HUDEP-2 (cell line): Measurements from ENCODE around the gene RASSF4.

ENCODE experiments used
- DNase-seq, 76 experiments: peaks; one replicate each; lab custom pipeline; 2025; ENCODE audit not compliant: unreplicated experiment in 76 of 76; lab: John Stamatoyannopoulos, UW

The RASSF4 gene

DNA sequence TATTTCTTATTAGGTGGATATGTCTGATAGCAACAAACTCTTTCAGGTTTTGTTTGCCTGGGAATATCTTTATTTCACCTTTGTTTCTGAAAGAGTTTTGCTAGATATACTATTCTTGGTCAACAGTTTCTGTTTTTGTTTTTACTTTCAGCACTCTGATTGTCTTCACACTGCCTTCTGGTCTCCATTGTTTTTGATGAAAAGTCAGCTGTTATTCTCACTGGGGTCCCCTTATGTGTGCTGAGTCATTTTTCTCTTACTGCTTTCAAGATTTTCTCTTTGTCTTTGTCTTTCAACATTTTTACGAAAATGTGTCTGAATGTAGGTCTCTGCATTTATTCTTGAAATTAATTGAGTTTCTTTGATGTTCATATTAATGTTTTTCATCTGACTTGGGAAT, 15.2 kb upstream of the RASSF4 start:
- DNase-seq = no peak

DNA sequence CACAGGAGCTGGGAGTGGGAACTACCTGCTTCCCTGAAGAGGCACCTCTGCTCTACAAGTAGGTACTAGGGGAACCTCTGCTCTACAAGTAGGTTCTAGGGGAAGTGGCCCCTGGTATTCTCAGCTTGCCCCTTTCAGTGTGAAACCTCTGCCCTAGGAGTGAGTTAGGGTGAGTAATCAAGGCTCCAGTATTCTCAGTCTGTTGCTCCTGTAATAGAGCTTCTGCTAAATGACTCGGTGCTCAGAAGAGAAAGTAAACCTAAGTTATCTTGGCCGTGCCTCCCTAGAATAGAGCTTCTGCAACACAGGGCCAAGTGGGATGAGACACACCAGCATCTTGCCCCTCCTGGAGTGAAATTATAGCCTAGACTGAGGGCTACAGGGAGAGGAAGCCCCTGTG, 13.4 kb upstream of the RASSF4 start:
- no peak for DNase-seq

DNA sequence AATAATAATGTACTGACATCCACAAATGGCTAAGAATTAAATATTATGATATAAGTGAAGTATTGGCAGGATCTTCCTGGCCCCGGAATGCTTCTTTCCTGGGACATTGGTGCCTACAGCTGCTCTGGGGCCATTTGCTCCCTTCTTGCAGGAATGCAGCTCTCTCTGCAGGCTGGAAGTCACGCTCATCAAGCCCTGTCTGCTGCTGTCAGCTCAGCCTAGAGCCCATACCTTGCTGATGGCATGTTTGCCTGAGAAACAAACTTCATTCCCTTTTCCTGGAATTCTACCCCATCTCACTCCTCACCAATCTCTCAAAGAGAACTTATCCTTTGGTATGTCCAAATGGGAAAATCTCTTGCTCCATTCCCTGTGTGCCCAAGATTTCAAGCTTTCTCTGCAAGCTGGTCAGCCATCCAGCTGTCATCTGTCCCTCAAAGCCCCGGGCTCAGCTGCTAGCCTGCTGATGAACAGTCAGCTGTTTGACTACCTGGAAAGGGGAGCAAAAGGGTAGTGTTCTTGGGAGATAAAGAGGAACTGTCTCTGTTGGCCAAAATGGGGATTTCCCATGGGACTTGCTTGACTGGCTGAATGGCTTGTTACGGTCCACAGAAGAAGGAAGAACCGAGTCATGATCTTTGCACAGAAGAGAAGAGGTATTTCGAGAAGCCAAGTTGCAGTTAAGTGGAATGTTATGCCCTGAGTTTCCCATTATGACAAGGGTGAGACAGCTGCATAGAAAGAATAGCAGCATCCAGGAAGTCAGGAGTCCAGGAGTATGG, 12.0 kb upstream of the RASSF4 start:
- no peak for DNase-seq

DNA sequence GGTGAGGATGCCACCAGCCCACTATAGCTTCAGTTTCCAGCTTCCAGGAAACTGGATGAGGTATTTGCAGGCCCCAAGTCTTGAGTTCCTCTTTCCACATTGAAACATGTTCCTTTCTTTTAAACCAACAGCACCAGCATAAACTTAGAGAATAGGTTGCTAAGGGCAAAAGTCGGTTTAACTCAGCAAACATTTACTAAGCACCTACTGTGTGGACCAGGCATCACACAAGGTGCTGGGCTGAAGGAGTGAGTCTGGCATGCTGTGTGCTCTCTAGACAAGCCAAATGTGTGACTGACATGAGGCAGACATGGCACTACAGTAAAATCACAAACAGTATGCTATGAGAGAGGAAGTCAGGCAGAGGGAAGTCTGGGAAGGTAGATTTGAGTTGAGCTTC, 11.0 kb upstream of the RASSF4 start:
- no peak for DNase-seq

DNA sequence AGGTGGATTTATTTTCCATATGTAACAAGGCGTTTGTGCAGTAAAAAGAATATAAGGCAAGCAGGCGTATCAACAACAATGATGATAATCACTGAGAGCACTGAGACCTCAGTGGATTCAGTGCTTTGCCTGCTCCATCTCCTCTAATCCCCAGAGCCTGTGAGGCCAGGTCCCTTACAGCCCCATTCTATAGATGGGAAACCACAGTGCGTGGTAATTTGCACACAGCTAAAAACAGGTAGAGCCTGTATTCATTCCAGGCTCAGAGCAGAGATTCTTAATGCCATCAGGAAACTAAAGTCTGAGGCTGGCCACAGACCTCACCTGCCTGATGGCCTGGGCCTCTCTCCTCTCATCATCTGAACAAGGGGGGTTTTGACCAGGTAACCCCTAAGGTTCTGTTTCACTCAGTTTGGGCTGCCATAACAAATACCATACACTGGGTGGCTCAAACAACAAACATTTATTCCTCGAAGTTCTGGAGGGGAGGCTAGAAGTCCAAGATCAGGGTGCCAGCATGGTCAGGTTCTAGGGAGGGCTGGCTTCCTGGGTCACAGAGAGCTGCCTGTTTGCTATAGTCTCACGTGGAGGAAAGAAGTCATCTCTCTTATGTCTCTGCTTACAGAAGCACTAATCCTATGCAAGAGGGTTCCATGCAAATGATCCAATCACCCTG, 10.3 kb upstream of the RASSF4 start:
- no peak for DNase-seq

DNA sequence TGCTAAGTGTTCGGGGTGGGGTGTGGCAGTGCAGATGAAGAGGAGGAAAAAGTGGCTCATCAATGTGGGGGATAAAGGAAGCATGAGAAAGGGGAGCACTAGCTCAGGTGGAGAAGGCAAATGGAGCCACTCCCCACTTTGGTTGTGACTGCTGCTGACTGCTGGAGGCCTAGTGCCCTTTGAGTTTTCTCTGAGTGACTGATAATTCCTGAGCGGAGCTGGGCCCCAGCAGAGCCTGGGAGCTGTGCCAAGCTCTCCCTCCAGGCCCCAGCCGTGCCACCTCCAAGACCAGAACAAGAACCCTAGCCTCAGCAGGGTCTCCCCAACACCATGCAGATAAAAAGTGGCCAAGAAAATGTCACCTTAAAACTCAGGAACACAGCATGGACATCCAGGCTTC, 9.7 kb upstream of the RASSF4 start:
- DNase-seq = no peak

DNA sequence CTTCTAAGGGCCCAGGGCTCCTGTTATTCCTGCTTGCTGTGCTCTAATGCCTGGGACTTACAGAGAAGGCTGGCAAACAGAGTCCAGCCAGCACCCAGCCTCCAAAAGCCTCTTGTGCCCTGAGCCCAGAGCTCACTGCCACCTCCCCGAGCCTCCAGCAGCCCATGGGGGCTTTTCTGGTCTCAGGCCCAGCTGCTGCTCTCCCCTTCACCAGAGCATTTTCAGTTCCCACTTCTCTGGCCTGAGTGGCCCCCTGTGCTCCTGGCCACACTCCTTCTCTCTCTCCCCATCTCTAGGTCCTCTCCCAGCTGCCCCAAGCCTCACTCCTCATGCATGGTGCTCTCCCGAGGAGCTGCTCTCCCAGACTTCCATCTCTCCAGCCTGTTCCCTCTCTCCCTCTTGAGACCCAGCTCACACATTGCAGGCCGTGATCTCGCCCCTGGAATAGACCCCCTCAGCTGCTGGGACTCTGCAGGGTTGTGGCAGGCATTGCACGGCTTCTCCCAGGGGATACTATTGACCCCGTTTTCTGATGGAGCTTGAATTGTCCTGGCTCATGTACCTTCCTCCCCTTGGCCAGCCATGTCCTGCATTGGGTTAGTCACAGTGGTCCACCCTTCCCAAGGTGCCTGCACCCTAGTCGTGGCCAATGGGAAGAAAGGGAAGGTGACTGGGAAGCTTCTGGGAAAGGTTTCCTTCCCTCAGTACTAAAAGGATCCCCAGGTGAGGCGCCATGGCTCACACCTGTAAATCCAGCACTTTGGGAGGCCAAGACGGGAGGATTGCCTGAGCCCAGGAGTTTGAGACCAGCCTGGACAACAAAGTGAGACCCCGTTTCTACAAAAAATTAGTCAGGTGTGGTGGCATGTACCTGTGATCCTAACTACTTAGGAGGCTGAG, 9.0 kb upstream of the RASSF4 start:
- DNase-seq = no peak

DNA sequence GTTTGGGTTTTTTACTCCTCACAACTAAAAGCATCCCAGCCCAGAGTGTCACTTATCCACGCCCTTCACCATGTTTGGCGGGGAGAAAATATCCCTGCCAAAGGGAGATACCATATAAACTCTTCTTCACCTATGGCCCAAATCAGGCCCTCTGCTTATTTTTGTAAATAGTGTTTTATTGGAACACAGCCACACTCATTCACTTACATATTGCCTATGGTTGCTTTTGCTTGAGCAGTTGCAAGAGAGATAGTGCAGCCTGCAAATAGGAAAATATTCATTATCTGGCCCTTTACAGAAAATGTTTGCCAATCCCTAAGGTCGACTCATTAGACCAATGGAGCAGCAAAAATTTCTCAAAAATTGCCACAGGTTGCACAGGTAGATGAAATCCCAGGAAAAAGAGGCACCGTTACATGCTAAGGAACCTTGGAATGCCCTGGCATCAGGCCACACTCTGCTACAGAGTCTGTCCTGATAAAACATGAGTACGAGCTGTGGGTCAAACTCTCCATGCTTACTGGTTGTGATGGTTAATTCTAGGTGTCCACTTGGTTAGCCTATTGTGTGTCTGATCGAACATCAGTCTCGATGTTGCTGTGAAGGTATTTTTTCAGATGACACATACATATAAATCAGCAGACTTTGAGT, 7.9 kb upstream of the RASSF4 start:
- DNase-seq = no peak

DNA sequence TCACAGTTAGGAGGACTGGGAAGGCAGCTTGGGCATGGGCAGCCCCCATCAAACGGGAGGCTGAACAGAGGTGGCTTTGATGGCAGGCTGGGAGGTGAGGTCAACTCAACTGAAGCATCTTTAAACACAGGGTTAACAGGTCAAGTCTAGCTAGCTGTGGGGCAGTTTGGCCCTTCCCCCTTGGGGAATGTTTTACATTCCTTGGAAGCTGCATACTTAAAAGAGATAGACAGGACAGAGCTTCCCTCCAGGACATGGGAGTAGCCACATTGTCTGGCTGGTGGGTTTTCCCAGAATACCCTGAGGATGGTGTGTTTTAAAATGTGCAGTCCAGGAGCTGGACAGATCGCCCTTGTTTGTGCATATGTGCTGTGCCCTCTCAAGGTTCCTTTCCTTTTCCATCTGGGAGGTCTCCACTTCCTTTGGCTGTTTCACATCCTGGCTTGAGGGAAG, 6.8 kb upstream of the RASSF4 start:
- no peak for DNase-seq

DNA sequence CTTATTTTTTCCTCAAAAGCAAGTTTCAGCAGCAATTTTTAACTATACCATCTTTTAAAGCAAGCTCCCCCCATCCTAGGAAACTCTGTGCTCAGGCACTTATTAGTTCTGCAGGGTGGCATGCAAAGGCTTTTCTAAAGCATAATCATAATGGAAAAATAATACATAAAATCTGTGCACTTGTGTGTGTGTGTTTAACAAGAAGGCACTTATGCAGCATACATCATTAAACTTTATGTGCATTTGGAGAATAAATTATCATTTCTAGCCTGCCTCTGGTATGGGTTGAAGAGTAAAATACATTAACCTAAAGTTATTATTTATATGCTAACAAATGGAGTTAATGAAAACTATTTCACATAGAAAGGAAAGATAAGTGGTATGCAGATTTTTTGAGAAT, 5.6 kb upstream of the RASSF4 start:
- no peak for DNase-seq

DNA sequence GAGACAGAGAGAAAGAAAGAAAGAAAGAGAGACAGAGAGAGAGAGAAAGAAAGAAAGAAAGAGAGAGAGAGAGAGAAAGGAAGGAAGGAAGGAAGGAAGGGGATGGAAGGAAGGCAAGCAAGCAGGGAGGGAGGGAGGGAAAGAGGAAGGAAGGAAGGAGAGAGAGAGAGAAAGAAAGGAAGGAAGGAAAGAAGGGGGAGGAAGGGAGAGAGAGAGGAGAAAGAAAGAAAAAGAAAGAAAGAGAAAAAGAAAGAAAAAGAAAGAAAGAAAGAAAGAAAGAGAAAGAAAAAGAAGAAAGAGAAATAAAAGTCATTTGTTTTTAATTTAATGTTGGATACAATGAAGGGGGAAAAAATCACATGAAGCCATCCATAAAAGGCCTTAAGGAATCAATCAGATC, 4.6 kb upstream of the RASSF4 start:
- no peak for DNase-seq

DNA sequence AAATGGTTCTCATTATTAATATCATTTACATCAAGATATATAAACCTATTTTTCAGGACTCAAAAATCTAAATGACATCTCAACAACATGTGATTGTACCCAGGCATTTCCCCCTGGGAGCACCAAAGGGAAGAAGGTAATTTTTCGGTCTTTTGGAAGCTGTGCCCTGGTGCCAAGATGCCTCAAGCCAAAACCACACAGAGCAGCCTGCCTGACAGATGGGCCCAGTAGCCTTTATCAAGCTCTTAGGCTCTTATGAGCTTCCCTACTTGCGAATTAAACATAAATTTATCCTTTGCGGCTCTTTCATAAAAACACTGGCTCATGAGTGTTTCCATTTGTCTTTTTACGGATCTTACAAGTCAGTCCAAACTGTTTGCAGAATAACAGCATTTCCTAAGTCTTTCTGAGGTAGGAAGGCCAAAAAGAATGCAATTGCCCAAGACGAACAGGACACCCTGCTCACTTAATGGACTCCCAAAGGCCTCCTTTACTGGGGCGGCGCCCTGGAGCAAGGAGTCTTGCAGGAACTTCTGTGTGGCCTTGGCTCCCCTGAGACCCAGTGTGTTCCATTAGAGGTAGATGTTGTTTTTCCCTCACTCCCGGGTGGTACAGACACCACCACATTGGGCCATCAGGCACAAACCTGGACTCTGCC, 4.1 kb upstream of the RASSF4 start:
- DNase-seq = no peak

DNA sequence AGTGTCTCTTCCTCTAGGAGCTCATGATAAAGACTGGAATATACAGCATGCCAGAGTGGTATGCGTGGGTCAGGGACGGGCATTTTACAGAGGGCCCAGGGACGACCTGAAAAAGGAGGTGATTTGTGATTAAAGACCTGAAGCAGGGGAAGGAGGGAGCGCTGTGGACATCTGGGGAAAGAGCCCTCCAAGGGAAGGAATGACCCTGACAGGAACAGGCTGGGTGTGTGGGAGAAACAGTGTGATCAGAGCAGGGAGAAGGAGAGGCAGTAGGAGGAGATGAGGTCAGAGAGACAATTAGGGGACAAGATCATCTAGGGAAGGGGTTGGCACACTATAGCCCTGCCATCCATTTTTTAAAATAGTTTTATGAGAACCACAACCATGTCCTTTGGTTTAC, 3.4 kb upstream of the RASSF4 start:
- DNase-seq = no peak

DNA sequence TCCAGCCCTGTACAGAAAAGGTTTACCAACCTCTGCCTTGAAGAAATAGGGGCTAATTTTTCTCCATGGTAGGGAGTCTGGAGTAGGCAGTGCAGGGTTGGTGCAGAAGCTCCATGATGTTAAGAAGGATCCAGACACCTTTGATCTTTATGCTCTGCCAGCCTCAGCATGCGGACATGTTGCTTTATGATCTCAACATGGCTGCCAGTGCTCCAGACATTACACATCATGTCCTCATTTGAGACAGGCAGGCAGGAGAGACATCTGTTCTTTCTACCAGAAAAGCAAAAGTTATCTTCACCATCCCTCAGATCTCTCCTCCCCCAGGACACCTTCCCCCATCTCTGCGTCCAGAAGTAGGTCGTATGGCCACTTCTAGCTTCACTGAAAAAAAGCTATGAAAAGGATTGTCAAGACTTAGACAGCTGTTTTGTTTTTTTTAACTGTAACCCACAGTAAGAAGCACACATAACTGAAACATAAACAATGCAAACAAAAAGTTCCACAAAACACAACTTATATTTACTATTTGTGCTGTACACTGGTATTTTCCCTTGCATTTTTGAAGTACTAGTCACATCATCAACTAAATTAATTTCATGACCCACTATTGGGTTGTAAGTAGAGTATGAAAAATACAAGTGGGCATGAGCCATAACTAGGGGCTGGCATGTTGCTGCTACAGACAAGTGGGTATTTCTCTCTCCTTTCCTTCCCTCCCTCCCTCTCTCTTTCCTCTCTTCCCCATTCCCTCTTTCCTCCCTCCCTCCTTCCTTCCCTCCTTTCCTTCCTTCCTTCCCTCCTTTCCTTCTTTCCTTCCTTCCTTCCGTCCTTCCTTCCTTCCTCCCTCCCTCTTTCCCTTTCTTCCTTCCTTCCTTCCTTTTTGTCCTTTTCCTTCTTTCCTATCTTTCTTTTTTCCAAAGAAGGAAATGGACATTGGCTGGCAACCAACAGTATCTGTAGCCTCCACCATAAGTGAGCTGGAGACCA, 2.6 kb upstream of the RASSF4 start:
- no peak for DNase-seq

DNA sequence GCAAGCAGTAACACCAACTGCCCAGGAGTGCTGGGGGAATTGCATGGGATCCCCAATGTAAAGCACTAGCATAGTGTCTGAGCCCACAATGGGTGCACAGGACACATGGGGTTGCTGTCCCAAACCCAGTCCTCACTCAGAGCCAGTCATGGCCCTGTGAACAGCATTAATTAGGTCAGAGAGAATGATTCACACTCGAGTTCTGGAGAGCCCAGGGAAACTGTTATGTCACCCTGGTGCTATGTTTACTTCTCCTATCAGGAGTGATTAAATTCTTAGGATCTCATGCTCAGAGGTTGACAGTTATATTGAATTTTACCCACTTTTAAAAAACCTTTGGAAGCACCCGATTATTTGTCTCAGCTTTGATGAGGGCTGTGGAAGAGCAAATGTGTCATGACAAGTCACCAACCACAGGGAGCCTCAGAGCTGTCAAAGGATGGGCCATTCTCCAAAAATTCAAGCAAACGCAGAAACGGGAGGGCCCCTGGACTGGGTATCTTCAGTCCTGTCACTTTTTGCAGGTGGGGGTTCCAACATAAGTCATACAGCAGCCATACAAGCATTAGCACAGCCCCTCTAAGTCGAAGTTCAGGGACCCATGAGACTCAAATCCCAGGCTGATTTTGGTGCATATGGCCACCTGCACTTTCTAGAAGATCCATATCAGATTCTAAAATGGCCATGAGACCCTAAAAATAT, 1.3 kb upstream of the RASSF4 start:
- no peak for DNase-seq

DNA sequence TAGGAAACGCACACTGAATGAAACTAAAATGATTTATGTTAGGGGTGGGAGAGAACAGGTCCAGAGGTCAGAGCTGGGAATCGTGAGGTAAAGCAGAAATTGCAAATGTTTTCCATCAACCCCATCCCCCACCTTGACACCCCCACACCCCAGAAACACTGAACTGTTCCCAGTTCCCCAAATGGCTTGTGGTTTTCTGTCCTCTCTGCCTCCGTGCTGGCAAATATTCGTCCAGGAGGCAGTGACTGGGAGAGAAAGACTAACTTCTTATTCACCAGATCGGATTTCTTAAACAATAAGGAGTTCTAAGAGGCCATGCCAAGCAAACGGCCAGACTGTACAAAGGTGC, 730 bp upstream of the RASSF4 start:
- DNase-seq = peak in 2 of 76 experiments; percentile 59

DNA sequence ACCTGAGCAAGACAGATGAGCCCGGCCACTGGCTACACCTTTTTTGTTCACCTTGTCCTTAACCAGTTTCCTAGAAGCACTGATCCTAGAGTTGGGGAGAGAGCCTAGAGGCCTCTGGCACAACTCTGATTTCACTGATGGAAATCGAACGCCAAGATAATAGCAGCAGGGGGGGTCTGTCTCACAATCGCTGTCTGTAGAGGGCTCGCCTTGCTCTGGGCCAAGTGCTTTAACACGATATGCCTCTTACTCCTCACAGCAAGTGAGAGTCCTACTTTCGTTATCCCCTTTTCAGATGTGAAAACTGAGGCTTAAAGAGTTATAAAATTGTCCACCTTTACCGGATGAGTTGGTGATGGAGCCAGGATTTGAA, 472 bp downstream of the RASSF4 start:
- DNase-seq = no peak

DNA sequence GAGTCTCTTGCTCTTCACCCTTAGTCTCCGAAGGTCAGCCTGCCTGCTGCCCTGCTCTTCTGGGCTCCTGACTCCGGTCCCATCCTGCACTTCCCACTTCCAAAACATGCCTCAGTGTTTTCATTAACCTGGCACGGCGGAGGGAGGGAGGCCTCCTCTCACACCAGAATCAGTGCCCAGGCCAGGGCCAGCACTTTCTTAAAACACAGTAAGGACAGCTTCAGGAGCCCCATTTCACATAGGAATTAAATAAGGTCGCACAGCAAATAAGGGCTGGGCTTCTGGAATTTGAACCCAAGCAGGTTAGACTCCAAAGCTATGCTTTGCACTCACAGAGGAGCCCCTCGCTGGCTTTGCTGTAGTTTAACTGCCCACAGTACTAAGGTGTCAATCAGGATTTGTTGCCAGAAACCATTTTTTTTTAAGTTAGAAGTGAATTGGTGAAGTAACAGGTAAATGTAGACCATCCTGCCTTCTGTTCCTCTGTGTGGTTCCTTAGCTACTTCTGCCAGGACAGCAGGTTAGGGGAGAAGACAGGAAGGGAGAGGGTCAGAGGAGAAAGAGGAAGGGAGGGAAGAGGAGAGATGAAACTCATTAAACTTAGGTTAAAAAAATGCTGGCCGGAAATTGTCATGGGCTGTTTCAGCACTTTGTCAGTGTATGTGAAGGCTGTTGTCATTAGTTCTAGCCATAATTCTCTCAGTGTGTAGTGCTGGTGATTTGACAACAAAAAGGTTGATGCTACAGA, 1.1 kb downstream of the RASSF4 start:
- no peak for DNase-seq
